ENCODE measurements around the gene TP53BP1. TPM values are rescaled to one million over a fixed set of nuclear protein-coding genes. Genes with fewer than 3 reads are reported as not detected.

Gene TP53BP1
- total and polyA plus RNA-seq, 2 of the 13 experiments (the other 11 are each of a cell fraction or from before 2014, with no cell fraction given) = 17.1 to 17.4 TPM

GRCh38 chr15:43528542-43529007 is 35.6 kb upstream of the TP53BP1 start:
- no TSS peak for BruUV-seq (replicated peaks)
- H3K79me2 ChIP-seq (ENCODE audit: insufficient read depth, low read length) = no peaks in the 10 kb centered on the region
- H2AFZ ChIP-seq (ENCODE audit: low read length) = no peak overlapping the region
- no CpG with 5 or more reads among the region's 11 CpGs for WGBS (ENCODE audit: low lambda C conversion rate)
- peaks cover 1 to 24% of the 10 kb centered on the region in 2 experiments; a peak in 4 of 5 replicates for H3K27me3 ChIP-seq (ENCODE audit: control insufficient read depth in 1 of 2, insufficient read depth in 2 of 2, low read length in 2 of 2)
- ChIA-PET POLR2A (no interaction called here), CTCF (ENCODE audit: low intra/inter-chr PET ratio, low total read pairs) (no interaction called here)
- no peaks in the 10 kb centered on the region for H4K20me1 ChIP-seq (ENCODE audit: insufficient read depth, low read length)
- H3K36me3 ChIP-seq (replicated peaks in 1 of 2; ENCODE audit: control insufficient read depth in 1 of 2, insufficient read depth in 2 of 2, low read length in 2 of 2) = no peaks in the 10 kb centered on the region
- in situ Hi-C loops (cut with HindIII; ENCODE audit: extremely low pct_ligation_motif_present, low pct_unique_long_range_greater_than_20kb) (no loop called here), intact Hi-C loops (cut with micrococcal nuclease; ENCODE audit: unreplicated experiment) (no loop called here)
- H3K9me3 ChIP-seq (ENCODE audit: low read length) = no peaks in the 10 kb centered on the region
- no peak overlapping the region for H3K4me3 ChIP-seq (replicated peaks in 1 of 3; ENCODE audit: insufficient read depth in 1 of 3, low read depth in 2 of 3, low read length in 3 of 3)
- FAIRE-seq = no peak
- H3K9ac ChIP-seq (ENCODE audit: insufficient read depth, low read depth, low read length) = no peak overlapping the region
- no peak for DNase-seq (ENCODE audit: low spot score)
- no peaks in the 10 kb centered on the region for H3K4me1 ChIP-seq (ENCODE audit: insufficient read depth, low read length)
- ATAC-seq = peak; percentile 29
- H3K4me2 ChIP-seq (ENCODE audit: low read depth, low read length) = no peak overlapping the region
- H3K27ac ChIP-seq (ENCODE audit: extremely low read length, insufficient read depth, low read length) = no peak overlapping the region
- TF ChIP-seq ZNF567 (CRISPR knock-in tag; IDR thresholded peaks at IDR 0.05; ENCODE audit: borderline replicate concordance) (no peak), ZNF75D (CRISPR knock-in tag; IDR thresholded peaks at IDR 0.05; ENCODE audit: borderline replicate concordance) (no peak), ZSCAN12 (CRISPR knock-in tag; IDR thresholded peaks at IDR 0.05) (no peak), POLR2AphosphoS2 (IDR thresholded peaks at IDR 0.05; ENCODE audit: low read depth, low read length) (no peak)

GRCh38 chr15:43527802-43528541 is 35.0 kb upstream of the TP53BP1 start:
- Histone ChIP-seq H3K27ac (ENCODE audit: extremely low read length, insufficient read depth, low read length) (no peak overlapping the region), H2AFZ (ENCODE audit: low read length) (no peak overlapping the region), H3K4me3 (replicated peaks in 1 of 3; ENCODE audit: insufficient read depth in 1 of 3, low read depth in 2 of 3, low read length in 3 of 3) (no peak overlapping the region), H3K36me3 (replicated peaks in 1 of 2; ENCODE audit: control insufficient read depth in 1 of 2, insufficient read depth in 2 of 2, low read length in 2 of 2) (no peaks in the 10 kb centered on the region), H3K9ac (ENCODE audit: insufficient read depth, low read depth, low read length) (no peak overlapping the region), H3K9me3 (ENCODE audit: low read length) (no peaks in the 10 kb centered on the region), H4K20me1 (ENCODE audit: insufficient read depth, low read length) (no peaks in the 10 kb centered on the region), H3K27me3 (ENCODE audit: control insufficient read depth in 1 of 2, insufficient read depth in 2 of 2, low read length in 2 of 2) (peaks cover 1 to 30% of the 10 kb centered on the region in 2 experiments; a peak in 4 of 5 replicates), H3K4me2 (ENCODE audit: low read depth, low read length) (no peak overlapping the region), H3K79me2 (ENCODE audit: insufficient read depth, low read length) (no peaks in the 10 kb centered on the region), H3K4me1 (ENCODE audit: insufficient read depth, low read length) (no peaks in the 10 kb centered on the region)
- BruUV-seq (replicated peaks) = no TSS peak
- DNase-seq (ENCODE audit: low spot score) (no peak), FAIRE-seq (no peak), ATAC-seq (peak; percentile 17)
- POLR2A ChIA-PET = no interaction called here
- WGBS (ENCODE audit: low lambda C conversion rate) = 52% methylated on average over 8 of the region's 12 CpGs
- intact Hi-C loops (cut with micrococcal nuclease; ENCODE audit: unreplicated experiment) (no loop called here), in situ Hi-C loops (cut with HindIII; ENCODE audit: extremely low pct_ligation_motif_present, low pct_unique_long_range_greater_than_20kb) (no loop called here)
- no peak for TF ChIP-seq TFE3 (CRISPR knock-in tag; IDR thresholded peaks at IDR 0.05)
- CTCF ChIA-PET (ENCODE audit: low intra/inter-chr PET ratio, low total read pairs) = no interaction called here

All from HepG2 (cell line).